Fibroblast of lung (primary cell): ENCODE data around the gene TRAK1. TPM values are rescaled to one million over a fixed set of nuclear protein-coding genes. Genes with fewer than 3 reads are reported as not detected.

Experiments used
- DNase-seq, 2 donors: peaks; one replicate each; pipeline versions ENCODE4 v3.0.0 to v3.0.0-alpha.2; 2010; ENCODE audit warnings: low read depth in 2 of 2
- H2AFZ ChIP-seq: 2 replicates; pipeline ENCODE4 v1.5.1; 2012; ENCODE audit warnings: low read length, control low read depth, inconsistent platforms
- H3K27ac ChIP-seq: 2 replicates; pipeline ENCODE4 v1.5.1; 2011; ENCODE audit warnings: low read length, control low read depth; ENCODE audit not compliant: insufficient read depth
- H3K27me3 ChIP-seq: 2 replicates; pipeline ENCODE4 v1.5.1; 2011; ENCODE audit warnings: mild to moderate bottlenecking, low read length; ENCODE audit not compliant: control insufficient read depth, insufficient read depth
- H3K36me3 ChIP-seq: 2 replicates; pipeline ENCODE4 v1.5.1; 2011; ENCODE audit warnings: low read length; ENCODE audit not compliant: control insufficient read depth, insufficient read depth
- H3K4me1 ChIP-seq: 2 replicates; pipeline ENCODE4 v1.5.1; 2011; ENCODE audit warnings: low read length; ENCODE audit not compliant: control insufficient read depth, insufficient read depth; ENCODE audit errors: extremely low read depth
- H3K4me2 ChIP-seq: 2 replicates; pipeline ENCODE4 v1.5.1; 2011; ENCODE audit warnings: low read length, control low read depth; ENCODE audit not compliant: insufficient read depth; ENCODE audit errors: extremely low read depth
- H3K4me3 ChIP-seq, 4 experiments: fragments of 200-600 bp in 1 of 4; sonication (generic) in 1 of 4; replicated peaks in 1 of 4; 2 replicates each; pipeline ENCODE4 v1.5.1; 2011 to 2016; ENCODE audit warnings: low read length in 4 of 4, low read depth in 3 of 4, mild to moderate bottlenecking in 3 of 4, control low read depth in 2 of 4, inconsistent platforms in 1 of 4, mixed read lengths in 1 of 4; ENCODE audit not compliant: insufficient read depth in 1 of 4; ENCODE audit errors: control extremely low read depth in 1 of 4
- H3K79me2 ChIP-seq: 2 replicates; pipeline ENCODE4 v1.5.1; 2012; ENCODE audit warnings: mild to moderate bottlenecking, low read length, inconsistent platforms; ENCODE audit not compliant: control insufficient read depth, insufficient read depth
- H3K9ac ChIP-seq: 2 replicates; pipeline ENCODE4 v1.5.1; 2011; ENCODE audit warnings: mild to moderate bottlenecking, low read length, control low read depth; ENCODE audit not compliant: insufficient read depth
- H3K9me3 ChIP-seq: 2 replicates; pipeline ENCODE4 v1.5.1; 2012; ENCODE audit warnings: low read depth, low read length; ENCODE audit not compliant: control insufficient read depth, insufficient read depth
- H4K20me1 ChIP-seq: 2 replicates; pipeline ENCODE4 v1.5.1; 2011; ENCODE audit warnings: low read length; ENCODE audit not compliant: control insufficient read depth, insufficient read depth; ENCODE audit errors: extremely low read depth
- EZH2 ChIP-seq: IDR thresholded peaks from 2 replicates; pipeline ENCODE4 v1.5.1; 2012; ENCODE audit warnings: low read length, control low read depth, mild to moderate bottlenecking; ENCODE audit errors: missing control alignments
- polyA plus RNA-seq, 2 donors: library from polyadenylated mRNA; depleted of rRNA in 1 of 2; stranded (reverse) in 1 of 2; unstranded in 1 of 2; fragments of >200 nt; gene quantifications; 2 replicates each; pipeline ENCODE4 v1.2.1, GENCODE V29; 2011 to 2012; ENCODE audit warnings: missing spikeins in 1 of 2
- total RNA-seq: library from RNA; depleted of rRNA; stranded (reverse); fragments of >200 nt; gene quantifications from 2 replicates; pipeline ENCODE4 v1.2.1, GENCODE V29; 2014
- TF ChIP-seq, protein P1 (sequence below), 2 donors: IDR thresholded peaks in 1 of 2; conservative IDR thresholded peaks in 1 of 2; 1 replicate in 1 of 2; 2 replicates in 1 of 2; pipeline ENCODE4 v1.5.1; 2011 to 2012; ENCODE audit warnings: low read length in 2 of 2, control low read depth in 1 of 2, inconsistent platforms in 1 of 2, low read depth in 1 of 2, mild to moderate bottlenecking in 1 of 2

The TRAK1 gene
- total and polyA plus RNA-seq, 2 donors (not counting 1 experiment from before 2014, with no cell fraction given): 37.8 to 44.0 TPM

DNA sequence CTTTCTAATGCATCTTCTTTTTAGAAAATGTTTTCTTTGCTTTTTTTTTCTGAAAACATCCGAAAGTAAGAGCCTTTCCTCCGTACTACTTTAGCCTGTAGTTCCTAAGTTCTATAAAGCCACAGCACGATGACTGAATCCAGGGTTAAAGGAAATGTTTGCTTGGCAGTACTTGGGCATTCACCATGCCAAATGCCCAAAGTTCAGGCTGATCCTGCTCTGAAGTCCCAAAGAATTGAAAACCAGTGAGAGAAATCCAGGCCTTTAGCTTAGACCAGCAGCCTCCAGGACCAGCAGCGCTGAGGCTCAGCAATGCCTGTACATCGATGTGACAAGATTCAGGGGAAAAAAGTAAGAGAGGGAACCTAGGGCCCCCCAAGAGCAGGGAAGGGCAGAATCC is 139.7 kb downstream of the TRAK1 start:
- no peak for TF ChIP-seq EZH2
- TF ChIP-seq, protein P1, sequence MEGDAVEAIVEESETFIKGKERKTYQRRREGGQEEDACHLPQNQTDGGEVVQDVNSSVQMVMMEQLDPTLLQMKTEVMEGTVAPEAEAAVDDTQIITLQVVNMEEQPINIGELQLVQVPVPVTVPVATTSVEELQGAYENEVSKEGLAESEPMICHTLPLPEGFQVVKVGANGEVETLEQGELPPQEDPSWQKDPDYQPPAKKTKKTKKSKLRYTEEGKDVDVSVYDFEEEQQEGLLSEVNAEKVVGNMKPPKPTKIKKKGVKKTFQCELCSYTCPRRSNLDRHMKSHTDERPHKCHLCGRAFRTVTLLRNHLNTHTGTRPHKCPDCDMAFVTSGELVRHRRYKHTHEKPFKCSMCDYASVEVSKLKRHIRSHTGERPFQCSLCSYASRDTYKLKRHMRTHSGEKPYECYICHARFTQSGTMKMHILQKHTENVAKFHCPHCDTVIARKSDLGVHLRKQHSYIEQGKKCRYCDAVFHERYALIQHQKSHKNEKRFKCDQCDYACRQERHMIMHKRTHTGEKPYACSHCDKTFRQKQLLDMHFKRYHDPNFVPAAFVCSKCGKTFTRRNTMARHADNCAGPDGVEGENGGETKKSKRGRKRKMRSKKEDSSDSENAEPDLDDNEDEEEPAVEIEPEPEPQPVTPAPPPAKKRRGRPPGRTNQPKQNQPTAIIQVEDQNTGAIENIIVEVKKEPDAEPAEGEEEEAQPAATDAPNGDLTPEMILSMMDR (conservative IDR thresholded peaks at IDR 0.05 in 1 of 2, IDR thresholded peaks at IDR 0.05 in 1 of 2; ENCODE audit: low read depth in 1 of 2, low read length in 2 of 2): no peak
- Histone ChIP-seq H4K20me1 (no peaks in the 10 kb centered on the region), H2AFZ (no peak overlapping the region), H3K4me2 (no peak overlapping the region), H3K27me3 (peaks cover 3% of the 10 kb centered on the region), H3K4me1 (no peaks in the 10 kb centered on the region), H3K9me3 (no peaks in the 10 kb centered on the region), H3K27ac (no peak overlapping the region), H3K4me3 (no peak overlapping the region), H3K36me3 (no peaks in the 10 kb centered on the region), H3K79me2 (no peaks in the 10 kb centered on the region), H3K9ac (no peak overlapping the region)
- DNase-seq: no peak

DNA sequence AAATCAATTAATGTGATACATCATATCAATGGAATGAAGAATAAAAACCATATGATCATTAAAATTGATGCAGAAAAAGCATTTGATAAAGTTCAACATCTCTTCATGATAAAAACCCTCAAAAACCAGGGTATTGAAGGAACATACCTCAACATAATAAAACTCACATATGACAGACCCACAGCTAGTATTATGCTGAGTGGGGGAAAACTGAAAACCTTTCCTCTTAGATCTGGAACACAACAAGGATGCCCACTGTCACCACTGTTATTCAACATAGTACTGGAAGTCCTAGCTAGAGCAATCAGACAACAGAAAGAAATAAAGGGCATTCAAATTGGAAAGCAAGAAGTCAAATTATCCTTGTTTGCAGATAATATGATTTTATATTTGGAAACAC is 144.4 kb downstream of the TRAK1 start:
- TF ChIP-seq, protein P1 (conservative IDR thresholded peaks at IDR 0.05 in 1 of 2, IDR thresholded peaks at IDR 0.05 in 1 of 2; ENCODE audit: low read depth in 1 of 2, low read length in 2 of 2): no peak
- TF ChIP-seq EZH2: no peak
- Histone ChIP-seq H3K9ac (no peak overlapping the region), H3K9me3 (no peaks in the 10 kb centered on the region), H2AFZ (no peak overlapping the region), H4K20me1 (no peaks in the 10 kb centered on the region), H3K79me2 (no peaks in the 10 kb centered on the region), H3K4me2 (no peak overlapping the region), H3K27me3 (peaks cover 3% of the 10 kb centered on the region), H3K36me3 (no peaks in the 10 kb centered on the region), H3K4me1 (no peaks in the 10 kb centered on the region), H3K4me3 (no peak overlapping the region), H3K27ac (no peak overlapping the region)
- no peak for DNase-seq

DNA sequence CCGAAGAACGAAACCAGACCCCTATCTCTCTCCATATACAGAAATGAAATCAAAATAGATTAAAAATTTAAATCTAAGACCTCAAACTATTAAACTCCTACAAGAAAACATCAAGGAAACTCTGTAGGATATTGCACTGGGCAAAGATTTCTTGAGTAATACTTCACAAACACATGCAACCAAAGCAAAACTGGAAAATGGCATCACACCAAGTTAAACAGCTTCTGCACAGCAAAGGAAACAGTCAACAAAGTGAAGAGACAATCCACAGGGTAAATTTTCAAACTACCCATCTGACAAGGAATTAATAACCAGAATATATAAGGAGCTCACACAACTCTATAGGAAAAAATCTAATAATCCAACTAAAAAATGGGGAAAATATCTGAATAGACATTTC is 145.5 kb downstream of the TRAK1 start:
- H4K20me1 ChIP-seq: no peaks in the 10 kb centered on the region
- no peak overlapping the region for H3K27ac ChIP-seq
- no peak overlapping the region for H3K4me3 ChIP-seq
- no peak overlapping the region for H3K9ac ChIP-seq
- peaks cover 3% of the 10 kb centered on the region for H3K27me3 ChIP-seq
- H3K4me1 ChIP-seq: no peaks in the 10 kb centered on the region
- DNase-seq: no peak
- no peaks in the 10 kb centered on the region for H3K9me3 ChIP-seq
- H3K36me3 ChIP-seq: no peaks in the 10 kb centered on the region
- H3K4me2 ChIP-seq: no peak overlapping the region
- no peak for TF ChIP-seq EZH2
- TF ChIP-seq, protein P1 (conservative IDR thresholded peaks at IDR 0.05 in 1 of 2, IDR thresholded peaks at IDR 0.05 in 1 of 2; ENCODE audit: low read depth in 1 of 2, low read length in 2 of 2): no peak
- no peaks in the 10 kb centered on the region for H3K79me2 ChIP-seq
- H2AFZ ChIP-seq: no peak overlapping the region
